GM23338 (cell line): ENCODE results near the gene SLC40A1. TPM values are rescaled to one million over a fixed set of nuclear protein-coding genes. Genes with fewer than 3 reads are reported as not detected.

Experiments used
- ATAC-seq: fragments of 200-7000 bp; cut with Tn5 transposase; 3 replicates; pipeline ENCODE4 v1.9.1; 2020
- DNase-seq: peaks from one replicate; pipeline ENCODE4 v3.0.0-alpha.2; 2015; ENCODE audit warnings: low spot score
- H2AFZ ChIP-seq: fragments of 200-600 bp; sonication (generic); 2 replicates; pipeline ENCODE4 v1.8.0; 2016; ENCODE audit warnings: antibody characterized with exemption, mild to moderate bottlenecking, moderate library complexity
- H3F3A ChIP-seq: fragments of 200-600 bp; sonication (generic); replicated peaks from 2 replicates; pipeline ENCODE4 v1.8.0; 2017; ENCODE audit warnings: antibody characterized with exemption, mixed run types, low read depth
- H3K27ac ChIP-seq: fragments of 200-600 bp; sonication (generic); 2 replicates; pipeline ENCODE4 v1.6.1; 2016; ENCODE audit warnings: low read depth
- H3K27me3 ChIP-seq: fragments of 200-600 bp; sonication (generic); 2 replicates; pipeline ENCODE4 v1.8.0; 2016; ENCODE audit warnings: mild to moderate bottlenecking, mixed run types, moderate library complexity; ENCODE audit not compliant: insufficient read depth
- H3K36me3 ChIP-seq: fragments of 200-600 bp; sonication (generic); 2 replicates; pipeline ENCODE4 v1.8.0; 2016; ENCODE audit warnings: mild to moderate bottlenecking; ENCODE audit not compliant: insufficient read depth
- H3K4me1 ChIP-seq: fragments of 200-600 bp; sonication (generic); 2 replicates; pipeline ENCODE4 v1.8.0; 2016; ENCODE audit warnings: mild to moderate bottlenecking, moderate library complexity; ENCODE audit not compliant: insufficient read depth
- H3K4me2 ChIP-seq: fragments of 200-600 bp; sonication (generic); 2 replicates; pipeline ENCODE4 v1.7.1; 2017; ENCODE audit warnings: mixed run types
- H3K4me3 ChIP-seq: fragments of 200-600 bp; sonication (generic); 2 replicates; pipeline ENCODE4 v1.6.1; 2016; ENCODE audit warnings: mixed run types
- H3K79me2 ChIP-seq: fragments of 200-600 bp; sonication (generic); replicated peaks from 2 replicates; pipeline ENCODE4 v1.8.0; 2017; ENCODE audit warnings: mild to moderate bottlenecking; ENCODE audit not compliant: insufficient read depth
- H3K9me2 ChIP-seq: fragments of 200-600 bp; sonication (generic); 2 replicates; pipeline ENCODE4 v1.8.0; 2017; ENCODE audit not compliant: insufficient read depth
- H4K20me1 ChIP-seq: fragments of 200-600 bp; sonication (generic); replicated peaks from 2 replicates; pipeline ENCODE4 v1.8.0; 2017; ENCODE audit warnings: mild to moderate bottlenecking; ENCODE audit not compliant: insufficient read depth
- H3K27ac Mint-ChIP-seq: 2 replicates; pipeline ENCODE4 v1.8.0; 2020; ENCODE audit warnings: inconsistent platforms, mild to moderate bottlenecking, moderate library complexity, mixed read lengths
- H3K27me3 Mint-ChIP-seq: 3 replicates; pipeline ENCODE4 v1.8.0; 2022; ENCODE audit warnings: low read depth, mild to moderate bottlenecking, moderate library complexity, mixed read lengths, inconsistent platforms; ENCODE audit not compliant: insufficient read depth, poor library complexity
- H3K36me3 Mint-ChIP-seq: 3 replicates; pipeline ENCODE4 v1.8.0; 2021; ENCODE audit warnings: low read depth, mild to moderate bottlenecking, inconsistent platforms, moderate library complexity, mixed read lengths
- H3K4me1 Mint-ChIP-seq: 3 replicates; pipeline ENCODE4 v1.8.0; 2020; ENCODE audit warnings: mild to moderate bottlenecking, inconsistent platforms, mixed read lengths
- H3K4me3 Mint-ChIP-seq: 3 replicates; pipeline ENCODE4 v1.8.0; 2021; ENCODE audit warnings: moderate library complexity, mild to moderate bottlenecking, inconsistent platforms, mixed read lengths
- H3K9me3 Mint-ChIP-seq: 3 replicates; pipeline ENCODE4 v1.8.0; 2020; ENCODE audit warnings: moderate library complexity, mild to moderate bottlenecking, inconsistent platforms, mixed read lengths
- CREB1 ChIP-seq: fragments of 250-450 bp; sonication (Bioruptor Pico); IDR thresholded peaks from 2 replicates; pipeline ENCODE4 v1.5.0; 2020; ENCODE audit warnings: low read depth, mild to moderate bottlenecking, moderate library complexity
- ETS1 ChIP-seq: IDR thresholded peaks from 2 replicates; pipeline ENCODE4 v1.6.1; 2016; ENCODE audit warnings: antibody characterized with exemption
- EZH2 ChIP-seq: fragments of 200-600 bp; sonication (generic); IDR thresholded peaks from one replicate; pipeline ENCODE4 v1.8.0; 2017; ENCODE audit warnings: antibody characterized with exemption, mild to moderate bottlenecking, low read depth; ENCODE audit not compliant: unreplicated experiment
- EZH2phosphoT487 ChIP-seq: fragments of 200-600 bp; sonication (generic); IDR thresholded peaks from one replicate; pipeline ENCODE4 v1.8.1; 2018; ENCODE audit warnings: antibody characterized with exemption; ENCODE audit not compliant: unreplicated experiment
- JUNB ChIP-seq: IDR thresholded peaks from one replicate; pipeline ENCODE4 v1.6.1; 2016; ENCODE audit warnings: antibody characterized with exemption; ENCODE audit not compliant: unreplicated experiment
- NANOG ChIP-seq: IDR thresholded peaks from 2 replicates; pipeline ENCODE4 v1.6.1; 2016; ENCODE audit warnings: antibody characterized with exemption, borderline replicate concordance
- POLR2AphosphoS5 ChIP-seq: IDR thresholded peaks from 2 replicates; pipeline ENCODE4 v1.6.1; 2016; ENCODE audit warnings: antibody characterized with exemption, low read depth
- REST ChIP-seq: IDR thresholded peaks from one replicate; pipeline ENCODE4 v1.6.1; 2018; ENCODE audit warnings: antibody characterized with exemption; ENCODE audit not compliant: unreplicated experiment
- STAT1 ChIP-seq: IDR thresholded peaks from one replicate; pipeline ENCODE4 v1.6.1; 2016; ENCODE audit warnings: antibody characterized with exemption; ENCODE audit not compliant: unreplicated experiment
- ZNF114 ChIP-seq: fragments of 250-450 bp; sonication (Bioruptor Pico); IDR thresholded peaks from 2 replicates; pipeline ENCODE4 v1.5.0; 2020; ENCODE audit warnings: mild to moderate bottlenecking, moderate library complexity
- ZNF331 ChIP-seq: fragments of 250-450 bp; sonication (Bioruptor Pico); IDR thresholded peaks from 2 replicates; pipeline ENCODE4 v1.5.0; 2020; ENCODE audit warnings: low read depth, mild to moderate bottlenecking, moderate library complexity
- polyA plus RNA-seq: library from polyadenylated mRNA; unstranded; fragments of >200 nt; fragmentation: Nextera tagmentation; extraction: Ambion mirVana; gene quantifications from 2 replicates; pipeline ENCODE4 v1.2.1, GENCODE V29; 2016
- total RNA-seq: library from RNA; depleted of rRNA; stranded (reverse); fragments of >200 nt; shearing (Covaris generic); gene quantifications from 2 replicates; pipeline ENCODE4 v1.2.3, GENCODE V29; 2014
- TF ChIP-seq, protein P1 (sequence below), 2 experiments: fragments of 200-600 bp in 1 of 2; sonication (generic) in 1 of 2; conservative IDR thresholded peaks; 2 replicates each; pipeline versions ENCODE4 v1.5.1 to v1.6.1; 2016 to 2017; ENCODE audit warnings: antibody characterized with exemption in 2 of 2, low read depth in 2 of 2, mild to moderate bottlenecking in 2 of 2, moderate library complexity in 1 of 2
- TF ChIP-seq, protein P2 (sequence below): fragments of 250-450 bp; sonication (Bioruptor Pico); IDR thresholded peaks from 2 replicates; pipeline ENCODE4 v1.5.0; 2020; ENCODE audit warnings: mild to moderate bottlenecking, moderate library complexity

SLC40A1 gene
- total and polyA plus RNA-seq, 2 experiments from 2014 or later: 0.08 TPM; not detected in 1

DNA sequence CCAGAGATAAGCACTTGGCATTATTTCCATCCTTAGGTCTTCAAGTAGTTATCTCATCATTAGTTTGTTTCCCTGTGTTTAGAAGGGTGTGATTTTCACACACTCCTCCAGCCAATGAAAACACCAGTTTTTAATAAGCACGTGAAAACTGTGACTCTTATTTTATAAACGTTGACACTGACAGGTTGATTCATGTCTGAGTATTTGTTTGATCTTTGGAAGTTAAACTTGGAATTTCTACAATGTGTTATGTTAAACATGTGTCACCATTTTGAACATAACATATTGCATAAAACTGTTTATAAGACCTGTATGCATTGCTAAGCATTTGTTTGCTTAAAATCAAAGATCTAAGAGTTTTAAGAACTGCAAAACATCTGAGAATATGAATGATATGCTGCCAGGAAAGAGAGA lies 27.6 kb downstream of the SLC40A1 start:
- Histone ChIP-seq H3F3A (no peaks in the 10 kb centered on the region), H3K4me2 (no peak overlapping the region), H3K27me3 (no peaks in the 10 kb centered on the region), H3K79me2 (no peaks in the 10 kb centered on the region), H3K27ac (no peak overlapping the region), H3K4me3 (no peak overlapping the region), H3K36me3 (no peaks in the 10 kb centered on the region), H3K4me1 (peaks cover 11% of the 10 kb centered on the region; the same call in 1 of the 2 replicates), H3K9me2 (no peaks in the 10 kb centered on the region), H4K20me1 (no peaks in the 10 kb centered on the region), H2AFZ (no peak overlapping the region)
- H3K4me1 Mint-ChIP-seq: peaks cover 15% of the 10 kb centered on the region; the same call in 2 of the 3 replicates
- DNase-seq (no peak), ATAC-seq (no peak)
- H3K9me3 Mint-ChIP-seq: no peaks in the 10 kb centered on the region
- no peak overlapping the region for H3K27ac Mint-ChIP-seq
- TF ChIP-seq ZNF114 (CRISPR knock-in tag) (no peak), EZH2phosphoT487 (no peak), JUNB (no peak), EZH2 (no peak), CREB1 (CRISPR knock-in tag) (no peak), POLR2AphosphoS5 (no peak), REST (no peak), ETS1 (no peak), ZNF331 (CRISPR knock-in tag) (no peak), NANOG (no peak), STAT1 (no peak)
- TF ChIP-seq, protein P1, sequence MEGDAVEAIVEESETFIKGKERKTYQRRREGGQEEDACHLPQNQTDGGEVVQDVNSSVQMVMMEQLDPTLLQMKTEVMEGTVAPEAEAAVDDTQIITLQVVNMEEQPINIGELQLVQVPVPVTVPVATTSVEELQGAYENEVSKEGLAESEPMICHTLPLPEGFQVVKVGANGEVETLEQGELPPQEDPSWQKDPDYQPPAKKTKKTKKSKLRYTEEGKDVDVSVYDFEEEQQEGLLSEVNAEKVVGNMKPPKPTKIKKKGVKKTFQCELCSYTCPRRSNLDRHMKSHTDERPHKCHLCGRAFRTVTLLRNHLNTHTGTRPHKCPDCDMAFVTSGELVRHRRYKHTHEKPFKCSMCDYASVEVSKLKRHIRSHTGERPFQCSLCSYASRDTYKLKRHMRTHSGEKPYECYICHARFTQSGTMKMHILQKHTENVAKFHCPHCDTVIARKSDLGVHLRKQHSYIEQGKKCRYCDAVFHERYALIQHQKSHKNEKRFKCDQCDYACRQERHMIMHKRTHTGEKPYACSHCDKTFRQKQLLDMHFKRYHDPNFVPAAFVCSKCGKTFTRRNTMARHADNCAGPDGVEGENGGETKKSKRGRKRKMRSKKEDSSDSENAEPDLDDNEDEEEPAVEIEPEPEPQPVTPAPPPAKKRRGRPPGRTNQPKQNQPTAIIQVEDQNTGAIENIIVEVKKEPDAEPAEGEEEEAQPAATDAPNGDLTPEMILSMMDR (conservative IDR thresholded peaks at IDR 0.05; ENCODE audit: low read depth in 2 of 2): no peak
- TF ChIP-seq, protein P2, sequence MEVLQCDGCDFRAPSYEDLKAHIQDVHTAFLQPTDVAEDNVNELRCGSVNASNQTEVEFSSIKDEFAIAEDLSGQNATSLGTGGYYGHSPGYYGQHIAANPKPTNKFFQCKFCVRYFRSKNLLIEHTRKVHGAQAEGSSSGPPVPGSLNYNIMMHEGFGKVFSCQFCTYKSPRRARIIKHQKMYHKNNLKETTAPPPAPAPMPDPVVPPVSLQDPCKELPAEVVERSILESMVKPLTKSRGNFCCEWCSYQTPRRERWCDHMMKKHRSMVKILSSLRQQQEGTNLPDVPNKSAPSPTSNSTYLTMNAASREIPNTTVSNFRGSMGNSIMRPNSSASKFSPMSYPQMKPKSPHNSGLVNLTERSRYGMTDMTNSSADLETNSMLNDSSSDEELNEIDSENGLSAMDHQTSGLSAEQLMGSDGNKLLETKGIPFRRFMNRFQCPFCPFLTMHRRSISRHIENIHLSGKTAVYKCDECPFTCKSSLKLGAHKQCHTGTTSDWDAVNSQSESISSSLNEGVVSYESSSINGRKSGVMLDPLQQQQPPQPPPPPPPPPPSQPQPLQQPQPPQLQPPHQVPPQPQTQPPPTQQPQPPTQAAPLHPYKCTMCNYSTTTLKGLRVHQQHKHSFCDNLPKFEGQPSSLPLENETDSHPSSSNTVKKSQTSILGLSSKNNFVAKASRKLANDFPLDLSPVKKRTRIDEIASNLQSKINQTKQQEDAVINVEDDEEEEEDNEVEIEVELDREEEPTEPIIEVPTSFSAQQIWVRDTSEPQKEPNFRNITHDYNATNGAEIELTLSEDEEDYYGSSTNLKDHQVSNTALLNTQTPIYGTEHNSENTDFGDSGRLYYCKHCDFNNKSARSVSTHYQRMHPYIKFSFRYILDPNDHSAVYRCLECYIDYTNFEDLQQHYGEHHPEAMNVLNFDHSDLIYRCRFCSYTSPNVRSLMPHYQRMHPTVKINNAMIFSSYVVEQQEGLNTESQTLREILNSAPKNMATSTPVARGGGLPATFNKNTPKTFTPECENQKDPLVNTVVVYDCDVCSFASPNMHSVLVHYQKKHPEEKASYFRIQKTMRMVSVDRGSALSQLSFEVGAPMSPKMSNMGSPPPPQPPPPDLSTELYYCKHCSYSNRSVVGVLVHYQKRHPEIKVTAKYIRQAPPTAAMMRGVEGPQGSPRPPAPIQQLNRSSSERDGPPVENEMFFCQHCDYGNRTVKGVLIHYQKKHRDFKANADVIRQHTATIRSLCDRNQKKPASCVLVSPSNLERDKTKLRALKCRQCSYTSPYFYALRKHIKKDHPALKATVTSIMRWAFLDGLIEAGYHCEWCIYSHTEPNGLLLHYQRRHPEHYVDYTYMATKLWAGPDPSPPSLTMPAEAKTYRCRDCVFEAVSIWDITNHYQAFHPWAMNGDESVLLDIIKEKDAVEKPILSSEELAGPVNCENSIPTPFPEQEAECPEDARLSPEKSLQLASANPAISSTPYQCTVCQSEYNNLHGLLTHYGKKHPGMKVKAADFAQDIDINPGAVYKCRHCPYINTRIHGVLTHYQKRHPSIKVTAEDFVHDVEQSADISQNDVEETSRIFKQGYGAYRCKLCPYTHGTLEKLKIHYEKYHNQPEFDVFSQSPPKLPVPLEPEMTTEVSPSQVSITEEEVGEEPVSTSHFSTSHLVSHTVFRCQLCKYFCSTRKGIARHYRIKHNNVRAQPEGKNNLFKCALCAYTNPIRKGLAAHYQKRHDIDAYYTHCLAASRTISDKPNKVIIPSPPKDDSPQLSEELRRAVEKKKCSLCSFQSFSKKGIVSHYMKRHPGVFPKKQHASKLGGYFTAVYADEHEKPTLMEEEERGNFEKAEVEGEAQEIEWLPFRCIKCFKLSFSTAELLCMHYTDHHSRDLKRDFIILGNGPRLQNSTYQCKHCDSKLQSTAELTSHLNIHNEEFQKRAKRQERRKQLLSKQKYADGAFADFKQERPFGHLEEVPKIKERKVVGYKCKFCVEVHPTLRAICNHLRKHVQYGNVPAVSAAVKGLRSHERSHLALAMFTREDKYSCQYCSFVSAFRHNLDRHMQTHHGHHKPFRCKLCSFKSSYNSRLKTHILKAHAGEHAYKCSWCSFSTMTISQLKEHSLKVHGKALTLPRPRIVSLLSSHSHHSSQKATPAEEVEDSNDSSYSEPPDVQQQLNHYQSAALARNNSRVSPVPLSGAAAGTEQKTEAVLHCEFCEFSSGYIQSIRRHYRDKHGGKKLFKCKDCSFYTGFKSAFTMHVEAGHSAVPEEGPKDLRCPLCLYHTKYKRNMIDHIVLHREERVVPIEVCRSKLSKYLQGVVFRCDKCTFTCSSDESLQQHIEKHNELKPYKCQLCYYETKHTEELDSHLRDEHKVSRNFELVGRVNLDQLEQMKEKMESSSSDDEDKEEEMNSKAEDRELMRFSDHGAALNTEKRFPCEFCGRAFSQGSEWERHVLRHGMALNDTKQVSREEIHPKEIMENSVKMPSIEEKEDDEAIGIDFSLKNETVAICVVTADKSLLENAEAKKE (CRISPR knock-in tag): no peak
- H3K4me3 Mint-ChIP-seq: no peak overlapping the region
- H3K36me3 Mint-ChIP-seq: no peaks in the 10 kb centered on the region
- no peaks in the 10 kb centered on the region for H3K27me3 Mint-ChIP-seq
